Fibroblast of the aortic adventitia (primary cell): Measurements from ENCODE around the gene ACSS3. TPM values are rescaled to one million over a fixed set of nuclear protein-coding genes. Genes with fewer than 3 reads are reported as not detected.
"Not testable (repeated sequence)": the region's sequence is repeated elsewhere in the genome, so short reads cannot be mapped to it uniquely, and the experiment has no call there.

ENCODE experiments used
- DNase-seq: peaks from one replicate; pipeline ENCODE4 v3.0.0-alpha.2; 2010; ENCODE audit warnings: low read depth
- H3K4me3 ChIP-seq: 2 replicates; pipeline ENCODE4 v1.5.1; 2011; ENCODE audit warnings: low read depth, mild to moderate bottlenecking, control low read depth, low read length, moderate library complexity
- total RNA-seq: library from RNA; depleted of rRNA; stranded (reverse); fragments of >200 nt; gene quantifications from 2 replicates; pipeline ENCODE4 v1.2.3, GENCODE V29; 2012; ENCODE audit warnings: low replicate concordance
- TF ChIP-seq, protein P1 (sequence below): IDR thresholded peaks from 2 replicates; pipeline ENCODE4 v1.5.1; 2011; ENCODE audit warnings: mild to moderate bottlenecking, low read length, control low read depth, inconsistent platforms; ENCODE audit not compliant: insufficient read depth

ACSS3 gene
- total RNA-seq, 1 donor, result 24.5 TPM

DNA sequence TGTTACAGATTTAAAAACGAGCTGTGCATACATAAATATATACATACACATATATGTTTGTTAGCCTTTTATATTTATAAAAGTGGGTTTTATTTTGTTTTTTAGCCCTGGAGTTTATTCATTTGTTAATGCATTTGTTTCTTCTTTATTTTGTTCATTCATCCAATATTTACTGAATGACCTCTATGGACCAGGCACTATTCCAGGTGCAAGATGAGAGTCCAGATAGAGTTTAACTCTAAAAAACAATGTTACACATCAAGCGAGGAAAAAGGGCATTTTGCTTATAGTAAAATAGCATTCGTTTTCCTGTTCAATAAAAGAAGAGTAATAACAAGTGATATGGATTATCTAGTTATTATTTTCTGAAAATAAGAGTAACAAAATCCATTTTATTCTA is 14.2 kb downstream of the ACSS3 start:
- TF ChIP-seq, protein P1, sequence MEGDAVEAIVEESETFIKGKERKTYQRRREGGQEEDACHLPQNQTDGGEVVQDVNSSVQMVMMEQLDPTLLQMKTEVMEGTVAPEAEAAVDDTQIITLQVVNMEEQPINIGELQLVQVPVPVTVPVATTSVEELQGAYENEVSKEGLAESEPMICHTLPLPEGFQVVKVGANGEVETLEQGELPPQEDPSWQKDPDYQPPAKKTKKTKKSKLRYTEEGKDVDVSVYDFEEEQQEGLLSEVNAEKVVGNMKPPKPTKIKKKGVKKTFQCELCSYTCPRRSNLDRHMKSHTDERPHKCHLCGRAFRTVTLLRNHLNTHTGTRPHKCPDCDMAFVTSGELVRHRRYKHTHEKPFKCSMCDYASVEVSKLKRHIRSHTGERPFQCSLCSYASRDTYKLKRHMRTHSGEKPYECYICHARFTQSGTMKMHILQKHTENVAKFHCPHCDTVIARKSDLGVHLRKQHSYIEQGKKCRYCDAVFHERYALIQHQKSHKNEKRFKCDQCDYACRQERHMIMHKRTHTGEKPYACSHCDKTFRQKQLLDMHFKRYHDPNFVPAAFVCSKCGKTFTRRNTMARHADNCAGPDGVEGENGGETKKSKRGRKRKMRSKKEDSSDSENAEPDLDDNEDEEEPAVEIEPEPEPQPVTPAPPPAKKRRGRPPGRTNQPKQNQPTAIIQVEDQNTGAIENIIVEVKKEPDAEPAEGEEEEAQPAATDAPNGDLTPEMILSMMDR, result no peak
- no peak for DNase-seq

DNA sequence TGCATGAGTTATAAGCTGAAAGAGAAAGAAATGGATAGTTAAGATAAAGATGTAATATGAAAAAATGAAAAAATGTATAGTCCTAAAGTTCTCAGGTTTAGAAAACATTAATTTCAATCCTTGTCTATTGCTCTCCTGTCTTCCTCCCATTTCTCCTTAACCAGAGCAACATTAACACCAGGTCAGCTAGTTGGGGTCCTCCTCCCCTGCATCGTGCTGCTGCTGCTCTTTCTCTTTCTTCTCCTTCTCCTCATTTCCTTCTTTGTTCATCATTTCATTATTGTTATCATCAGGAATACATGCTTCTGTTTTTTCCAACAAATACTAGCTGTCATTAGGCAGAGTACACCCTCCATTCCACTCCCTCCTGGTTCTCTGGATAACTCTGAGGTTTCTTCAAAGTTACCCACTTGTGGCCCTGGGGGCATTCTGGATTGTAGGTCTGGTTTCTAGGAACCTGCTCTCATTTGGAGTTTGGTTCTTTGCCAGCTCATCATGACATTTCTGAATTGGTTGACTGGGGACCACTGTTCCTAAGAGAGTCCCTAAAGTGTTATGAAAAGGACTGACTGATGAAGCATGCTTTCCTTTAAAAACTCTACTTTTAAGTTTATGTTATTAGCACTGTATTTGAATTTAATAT is 17.0 kb downstream of the ACSS3 start:
- TF ChIP-seq, protein P1, result no peak
- no peak for DNase-seq
- no peak overlapping the region for H3K4me3 ChIP-seq

More for the DNA sequence above, 14.2 kb downstream of the ACSS3 start:
- no peak overlapping the region for H3K4me3 ChIP-seq

DNA sequence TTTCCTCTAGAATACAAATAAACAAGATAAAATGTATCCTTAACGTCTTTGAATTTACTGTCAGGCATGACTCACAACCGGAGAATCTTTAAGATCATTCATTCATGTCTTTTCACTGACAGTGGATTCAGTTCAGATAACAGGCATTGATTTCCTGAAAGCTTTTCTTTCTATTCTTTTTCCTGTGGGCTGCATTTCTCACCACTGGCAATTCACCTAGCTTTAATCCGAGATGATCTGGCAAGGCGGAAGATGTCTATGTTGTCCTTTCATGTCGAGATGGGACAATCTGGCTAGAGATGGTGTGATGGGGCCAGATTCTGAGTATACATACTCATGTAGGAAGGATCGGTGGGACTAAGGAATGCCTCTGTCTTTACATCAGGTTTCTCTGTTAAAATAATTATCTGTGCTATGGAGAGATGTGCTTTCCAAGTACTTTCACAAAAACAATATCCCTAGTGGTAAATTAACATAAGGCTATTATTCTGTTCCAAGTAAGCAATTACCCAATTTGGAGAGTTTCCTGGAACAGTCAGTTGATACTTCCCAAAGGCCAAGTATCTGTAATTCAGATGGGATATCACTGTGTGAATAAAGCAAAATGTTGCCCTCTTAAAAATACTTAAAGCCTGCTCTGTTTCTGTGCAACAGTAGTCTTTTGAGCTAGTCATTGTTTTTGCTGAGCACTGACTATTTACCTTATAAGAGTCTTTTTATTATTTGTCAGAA is 17.8 kb downstream of the ACSS3 start:
- TF ChIP-seq, protein P1, result no peak
- peak; percentile 7 for DNase-seq

DNA sequence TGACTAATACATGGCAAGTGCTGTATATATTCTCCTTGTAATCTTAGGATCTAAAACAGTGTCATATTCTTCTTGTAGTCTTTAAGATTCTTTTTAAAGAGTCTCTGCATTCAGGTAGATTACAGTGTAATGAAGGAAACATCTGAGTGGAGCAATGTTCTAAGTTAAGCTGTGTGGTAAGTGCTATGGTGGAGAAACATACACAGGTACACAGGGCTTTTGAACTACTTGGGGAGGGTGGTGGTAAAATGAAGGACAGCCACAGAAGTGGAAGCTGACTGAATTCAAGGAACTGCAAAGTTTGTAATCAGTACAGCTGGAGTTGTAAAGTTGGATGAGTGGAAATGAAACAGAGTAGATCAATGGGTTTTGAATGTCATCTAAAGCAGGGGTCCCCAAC is 27.8 kb downstream of the ACSS3 start:
- DNase-seq, result no peak
- H3K4me3 ChIP-seq, result no peak overlapping the region
- TF ChIP-seq, protein P1, result no peak

More for the DNA sequence above, 17.8 kb downstream of the ACSS3 start:
- no peak overlapping the region for H3K4me3 ChIP-seq

DNA sequence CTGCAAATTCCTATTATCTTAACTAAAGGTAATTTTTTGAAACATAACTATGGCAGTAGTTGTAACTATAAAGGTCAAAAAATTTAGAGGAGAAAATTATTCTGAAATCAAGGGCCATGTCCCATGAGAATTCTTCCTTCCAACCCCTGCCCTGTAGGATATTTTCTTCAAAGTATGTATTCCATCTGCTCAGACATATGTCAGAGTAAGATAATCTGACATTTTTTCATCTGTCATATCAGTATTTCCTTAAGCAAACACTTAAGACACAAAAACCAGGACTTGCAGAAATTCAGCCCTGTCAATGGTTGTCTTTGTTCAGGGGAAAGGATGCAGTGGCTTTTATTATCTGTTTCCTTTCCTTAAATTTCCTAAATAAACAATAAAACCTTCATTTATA is 36.3 kb downstream of the ACSS3 start:
- TF ChIP-seq, protein P1, result no peak
- no peak overlapping the region for H3K4me3 ChIP-seq
- DNase-seq, result no peak

DNA sequence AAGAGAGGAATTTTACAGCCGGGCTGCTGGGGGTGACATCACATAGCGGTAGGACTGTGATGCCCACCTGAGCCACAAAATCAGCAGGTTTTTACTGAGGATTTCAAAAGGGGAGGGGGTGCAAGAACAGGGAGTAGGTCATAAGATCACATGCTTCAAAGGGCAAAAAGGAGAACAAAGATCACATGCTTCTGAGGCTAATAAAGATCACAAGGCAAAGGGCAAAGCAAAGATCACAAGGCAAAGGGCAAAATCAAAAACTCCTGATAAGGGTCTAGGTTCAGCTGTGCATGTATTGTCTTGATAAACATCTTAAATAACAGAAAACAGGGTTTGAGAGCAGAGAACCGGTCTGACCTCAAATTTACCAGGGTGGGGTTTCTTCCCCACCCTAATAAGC is 41.2 kb downstream of the ACSS3 start:
- not testable (repeated sequence) for DNase-seq, H3K4me3 ChIP-seq

DNA sequence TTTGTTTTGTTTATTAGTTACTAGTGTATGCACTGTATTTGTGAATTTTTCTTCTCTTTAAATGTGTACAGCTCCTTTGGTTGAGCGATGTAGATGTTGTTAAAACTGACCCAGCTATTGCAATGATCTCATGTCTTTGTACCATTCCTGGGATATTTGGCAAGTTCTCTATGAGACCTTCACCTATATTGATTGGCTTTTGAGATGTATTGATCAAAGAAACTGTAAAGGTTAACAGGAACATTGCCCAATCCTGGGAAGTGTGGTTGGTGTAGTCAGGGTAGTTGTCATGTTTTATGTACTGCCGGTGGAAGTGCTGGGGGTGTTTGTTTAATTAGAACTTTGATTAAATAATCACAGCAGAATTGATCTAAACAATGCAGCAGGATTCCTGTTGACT is 43.1 kb downstream of the ACSS3 start:
- DNase-seq, result no peak
- TF ChIP-seq, protein P1, result no peak
- no peak overlapping the region for H3K4me3 ChIP-seq
